Measurements from ENCODE around the gene ZNF212.

- TF ChIP-seq CTCF (IDR thresholded peaks at IDR 0.05; ENCODE audit: low read depth, low read length) (no peak), EZH2phosphoT487 (IDR thresholded peaks at IDR 0.05; ENCODE audit: low read depth) (no peak)
Measured at GRCh38 chr7:149261316-149261828, 21.9 kb downstream of the ZNF212 start.
